ENCODE measurements around the gene NIP7. TPM values are rescaled to one million over a fixed set of nuclear protein-coding genes. Genes with fewer than 3 reads are reported as not detected.
"Not testable (repeated sequence)": the region's sequence is repeated elsewhere in the genome, so short reads cannot be mapped to it uniquely, and the experiment has no call there.

NIP7 gene
- total RNA-seq, 2 experiments from 2014 or later, result 36.0 to 36.7 TPM

DNA sequence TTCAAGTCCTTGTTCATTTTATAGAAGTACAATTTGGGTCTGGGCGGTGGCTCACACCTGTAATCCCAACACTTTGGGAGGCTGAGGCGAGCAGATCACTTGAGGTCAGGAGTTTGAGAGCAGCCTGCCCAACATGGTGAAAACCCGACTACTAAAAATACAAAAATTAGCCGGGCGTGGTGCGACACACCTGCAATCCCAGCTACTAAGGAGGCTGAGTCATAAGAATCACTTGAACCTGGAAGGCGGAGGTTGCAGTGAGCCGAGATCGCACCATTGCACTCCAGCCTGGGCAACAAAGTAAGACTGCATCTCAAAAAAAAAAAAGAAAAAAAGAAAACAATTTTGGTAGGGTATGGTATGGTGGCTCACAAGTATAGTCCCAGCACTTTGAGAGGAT, 20.5 kb downstream of the NIP7 start:
- H3K27ac Mint-ChIP-seq, POLR2A ChIA-PET, H3K4me3 Mint-ChIP-seq: not testable (repeated sequence)

DNA sequence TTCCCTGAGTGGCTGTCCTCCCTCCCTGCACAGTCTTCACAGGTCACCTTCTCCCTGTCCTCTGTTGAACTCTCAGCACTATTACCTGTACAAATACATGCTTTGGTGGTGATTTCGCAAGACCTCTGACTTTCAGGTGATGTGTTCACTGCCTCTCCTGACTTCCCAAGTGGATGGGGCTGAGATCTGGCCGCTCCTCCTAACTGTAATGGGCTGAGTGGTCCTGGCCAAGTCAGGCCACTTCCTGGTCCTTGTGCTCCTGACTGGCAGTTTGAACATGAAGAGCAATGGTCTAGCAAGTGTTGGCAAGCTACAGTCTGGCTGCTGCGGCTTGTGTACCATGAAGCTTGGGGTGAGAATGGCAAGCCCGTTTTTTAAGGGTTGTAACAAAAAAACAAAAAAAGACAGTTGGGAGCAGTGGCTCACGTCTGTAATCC, 23.7 kb downstream of the NIP7 start:
- no peaks in the 10 kb centered on the region for H3K27me3 Mint-ChIP-seq
- ChIA-PET CTCF (no interaction called here), POLR2A (no interaction called here)
- H3K9me3 Mint-ChIP-seq, result no peaks in the 10 kb centered on the region
- peaks cover 48% of the 10 kb centered on the region for H3K36me3 Mint-ChIP-seq (ENCODE audit: low read depth)
- H3K4me1 Mint-ChIP-seq, result peaks cover 2% of the 10 kb centered on the region
- H3K4me3 Mint-ChIP-seq, result no peak overlapping the region
- no peak for DNase-seq
- H3K27ac Mint-ChIP-seq, result no peak overlapping the region

More for the DNA sequence above, 20.5 kb downstream of the NIP7 start:
- H3K27me3 Mint-ChIP-seq, CTCF ChIA-PET, H3K9me3 Mint-ChIP-seq, DNase-seq, H3K4me1 Mint-ChIP-seq: not testable (repeated sequence)
- H3K36me3 Mint-ChIP-seq (ENCODE audit: low read depth), result peaks cover 35% of the 10 kb centered on the region

- no peak for DNase-seq
- Mint-ChIP-seq H3K27me3 (no peaks in the 10 kb centered on the region), H3K27ac (no peak overlapping the region), H3K36me3 (ENCODE audit: low read depth) (peaks cover 54% of the 10 kb centered on the region), H3K4me3 (no peak overlapping the region), H3K4me1 (peaks cover 2% of the 10 kb centered on the region), H3K9me3 (no peaks in the 10 kb centered on the region)
- CTCF ChIA-PET, result no interaction called here
- POLR2A ChIA-PET, result interaction anchor here (0.9 kb wide), 1 partner anchor 24 kb away, joined by 4 read pairs; no protein-coding TSS in a partner anchor
Measured at GRCh38 chr16:69364088-69364487, 24.5 kb downstream of the NIP7 start.

GRCh38 chr16:69365901-69366300, 26.3 kb downstream of the NIP7 start:
- no peak for DNase-seq
- Mint-ChIP-seq H3K36me3 (ENCODE audit: low read depth) (peaks cover 67% of the 10 kb centered on the region), H3K4me1 (peaks cover 6% of the 10 kb centered on the region), H3K27me3 (no peaks in the 10 kb centered on the region), H3K27ac (peak overlapping the region; percentile 8), H3K4me3 (no peak overlapping the region), H3K9me3 (no peaks in the 10 kb centered on the region)
- ChIA-PET POLR2A (interaction anchor here (0.8 to 1.3 kb wide), 3 partner anchors 19 to 26 kb away, joined by 3 to 4 read pairs (median 3); no protein-coding TSS in a partner anchor), CTCF (no interaction called here)

DNA sequence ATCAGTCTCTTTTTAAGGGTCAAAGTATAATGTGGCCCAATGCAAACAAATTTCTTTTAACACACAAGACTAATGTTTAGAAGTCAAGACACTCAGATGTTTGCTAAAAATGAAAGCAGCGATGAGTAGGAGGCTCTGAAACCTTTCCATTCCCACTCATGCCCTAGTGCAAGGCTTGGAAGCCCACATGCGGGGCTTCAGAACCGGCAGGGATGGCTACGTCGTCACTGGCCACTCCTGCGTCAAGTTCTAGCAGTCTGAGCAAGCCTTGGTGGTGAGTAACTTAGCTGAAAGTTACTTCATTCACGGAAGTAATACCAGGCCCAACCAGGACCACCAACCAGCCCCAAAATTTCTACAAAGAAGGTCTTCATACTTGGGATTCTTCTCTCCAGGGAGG, 26.9 kb downstream of the NIP7 start:
- Mint-ChIP-seq H3K36me3 (ENCODE audit: low read depth) (peaks cover 65% of the 10 kb centered on the region), H3K4me1 (peaks cover 7% of the 10 kb centered on the region), H3K27me3 (no peaks in the 10 kb centered on the region), H3K9me3 (no peaks in the 10 kb centered on the region), H3K27ac (no peak overlapping the region), H3K4me3 (no peak overlapping the region)
- ChIA-PET CTCF (no interaction called here), POLR2A (interaction anchor here (1.0 to 1.3 kb wide), 2 partner anchors 20 to 26 kb away, joined by 3 read pairs; no protein-coding TSS in a partner anchor)
- DNase-seq, result no peak

DNA sequence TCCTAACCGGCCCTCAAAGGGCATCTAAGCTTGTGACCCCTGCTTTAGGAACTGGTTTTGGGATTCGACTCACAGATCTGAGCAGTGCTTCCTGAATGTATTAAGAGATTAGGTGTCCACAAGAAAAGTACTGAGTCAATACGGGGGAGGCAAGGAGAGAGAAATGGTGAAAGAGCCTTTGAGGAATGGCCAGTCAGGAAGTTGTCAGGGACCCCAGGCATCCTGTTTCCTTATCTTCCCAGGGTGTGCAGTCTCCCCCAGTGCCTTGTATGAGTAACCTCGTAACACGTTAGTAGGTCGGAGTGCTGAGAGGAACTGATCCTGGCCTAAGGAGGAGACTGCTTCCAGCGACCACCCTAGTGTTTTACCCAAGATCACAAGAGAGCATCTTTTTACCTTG, 28.4 kb downstream of the NIP7 start:
- H3K4me3 Mint-ChIP-seq, result no peak overlapping the region
- no peaks in the 10 kb centered on the region for H3K9me3 Mint-ChIP-seq
- H3K36me3 Mint-ChIP-seq (ENCODE audit: low read depth), result peaks cover 66% of the 10 kb centered on the region
- H3K27me3 Mint-ChIP-seq, result no peaks in the 10 kb centered on the region
- peaks cover 9% of the 10 kb centered on the region for H3K4me1 Mint-ChIP-seq
- ChIA-PET CTCF (no interaction called here), POLR2A (interaction anchor here (0.9 kb wide), 1 partner anchor 29 kb away, joined by 3 read pairs; the partner anchor contains the start of gene COG8)
- no peak for DNase-seq
- H3K27ac Mint-ChIP-seq, result no peak overlapping the region

DNA sequence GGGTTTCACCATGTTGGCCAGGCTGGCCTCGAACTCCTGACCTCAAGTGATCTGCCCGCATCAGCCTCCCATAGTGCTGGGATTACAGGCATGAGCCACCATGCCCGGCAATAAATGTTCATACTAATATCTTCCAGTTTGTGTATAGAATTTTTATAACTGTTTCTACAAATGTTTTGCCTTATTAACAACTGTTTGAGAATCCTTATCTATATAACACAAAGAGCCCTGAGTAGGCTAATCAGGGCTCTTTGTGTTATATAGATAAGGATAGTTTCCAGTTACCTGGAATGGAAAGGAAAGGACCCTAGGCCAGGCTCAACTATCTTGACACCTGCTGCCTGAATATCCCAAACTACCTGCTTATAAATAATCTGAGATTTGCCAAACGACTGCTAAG, 29.3 kb downstream of the NIP7 start:
- no peaks in the 10 kb centered on the region for H3K27me3 Mint-ChIP-seq
- ChIA-PET POLR2A (no interaction called here), CTCF (no interaction called here)
- no peak overlapping the region for H3K27ac Mint-ChIP-seq
- H3K4me1 Mint-ChIP-seq, result peaks cover 9% of the 10 kb centered on the region
- no peaks in the 10 kb centered on the region for H3K9me3 Mint-ChIP-seq
- H3K36me3 Mint-ChIP-seq (ENCODE audit: low read depth), result peaks cover 67% of the 10 kb centered on the region
- DNase-seq, result no peak
- no peak overlapping the region for H3K4me3 Mint-ChIP-seq

DNA sequence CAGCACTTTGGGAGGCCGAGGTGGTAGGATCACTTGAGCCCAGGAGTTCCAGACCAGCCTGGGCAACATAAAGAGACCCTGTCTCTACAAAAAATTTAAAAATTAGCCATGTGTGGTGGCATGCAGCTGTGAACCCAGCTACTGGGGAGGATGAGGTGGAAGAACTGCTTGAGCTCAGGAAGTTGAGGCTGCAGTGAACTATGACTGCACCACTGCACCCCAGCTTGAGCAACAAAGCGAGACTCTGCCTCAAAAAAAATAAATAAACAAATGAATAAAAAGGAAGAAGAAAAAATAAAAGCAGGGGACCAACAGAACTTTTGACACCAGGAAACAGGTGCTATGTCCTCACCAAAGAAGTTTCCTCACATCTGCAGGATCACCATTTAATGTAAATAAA, 32.0 kb downstream of the NIP7 start:
- no peak overlapping the region for H3K4me3 Mint-ChIP-seq
- no peak overlapping the region for H3K27ac Mint-ChIP-seq
- H3K27me3 Mint-ChIP-seq, result no peaks in the 10 kb centered on the region
- H3K9me3 Mint-ChIP-seq, result no peaks in the 10 kb centered on the region
- peaks cover 9% of the 10 kb centered on the region for H3K4me1 Mint-ChIP-seq
- peaks cover 60% of the 10 kb centered on the region for H3K36me3 Mint-ChIP-seq (ENCODE audit: low read depth)
- DNase-seq, result no peak
- ChIA-PET POLR2A (no interaction called here), CTCF (no interaction called here)

GRCh38 chr16:69373019-69373418, 33.4 kb downstream of the NIP7 start:
- Mint-ChIP-seq H3K4me1 (peaks cover 7% of the 10 kb centered on the region), H3K9me3 (no peaks in the 10 kb centered on the region), H3K36me3 (ENCODE audit: low read depth) (peaks cover 52% of the 10 kb centered on the region), H3K27ac (no peak overlapping the region), H3K4me3 (no peak overlapping the region), H3K27me3 (no peaks in the 10 kb centered on the region)
- ChIA-PET POLR2A (interaction anchor here (1.0 kb wide), 1 partner anchor 53 kb away, joined by 3 read pairs; no protein-coding TSS in a partner anchor), CTCF (no interaction called here)
- no peak for DNase-seq

GRCh38 chr16:69376393-69377059, 37.0 kb downstream of the NIP7 start:
- DNase-seq, result no peak
- Mint-ChIP-seq H3K36me3 (ENCODE audit: low read depth) (peaks cover 52% of the 10 kb centered on the region), H3K27ac (no peak overlapping the region), H3K4me3 (no peak overlapping the region), H3K9me3 (no peaks in the 10 kb centered on the region), H3K4me1 (peaks cover 9% of the 10 kb centered on the region), H3K27me3 (no peaks in the 10 kb centered on the region)
- CTCF ChIA-PET, result interaction anchor here (0.6 kb wide), 1 partner anchor 991 kb away, joined by 3 read pairs; no protein-coding TSS in a partner anchor
- POLR2A ChIA-PET, result interaction anchor here (2.0 kb wide), 1 partner anchor 8 kb away, joined by 6 read pairs; no protein-coding TSS in a partner anchor

- no peaks in the 10 kb centered on the region for H3K9me3 Mint-ChIP-seq
- CTCF ChIA-PET, result interaction anchor here (7.7 kb wide), 1 partner anchor 18 kb away, joined by 39 read pairs; no protein-coding TSS in a partner anchor
- H3K36me3 Mint-ChIP-seq (ENCODE audit: low read depth), result peaks cover 54% of the 10 kb centered on the region
- no peak overlapping the region for H3K27ac Mint-ChIP-seq
- no peak overlapping the region for H3K4me3 Mint-ChIP-seq
- H3K4me1 Mint-ChIP-seq, result peaks cover 18% of the 10 kb centered on the region
- H3K27me3 Mint-ChIP-seq, result no peaks in the 10 kb centered on the region
- no peak for DNase-seq
- POLR2A ChIA-PET, result interaction anchor here (0.8 to 1.1 kb wide), 3 partner anchors 38 to 349 kb away, joined by 3 read pairs; no protein-coding TSS in a partner anchor
Measured at GRCh38 chr16:69378036-69378435, 38.5 kb downstream of the NIP7 start.

DNA sequence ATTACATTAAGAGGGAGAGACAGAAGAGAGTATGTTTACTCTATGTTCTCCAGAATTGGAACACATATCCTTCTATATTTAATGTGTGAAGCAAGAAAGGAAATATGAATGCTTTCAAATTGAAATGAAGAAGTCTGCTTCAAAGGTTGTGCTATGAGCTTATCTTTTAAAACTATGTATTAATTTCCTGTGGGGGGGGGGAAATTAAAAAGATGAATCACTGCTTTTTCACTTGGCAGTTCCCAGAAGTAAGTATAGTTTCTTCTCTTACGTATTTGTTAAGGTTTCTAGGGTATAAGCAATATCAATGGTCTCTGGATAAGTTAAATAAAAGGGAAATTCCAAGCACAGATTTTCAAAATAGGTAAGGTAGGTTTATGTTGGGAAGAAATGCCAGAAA, 39.2 kb downstream of the NIP7 start:
- Mint-ChIP-seq H3K27ac (no peak overlapping the region), H3K4me1 (peaks cover 24% of the 10 kb centered on the region), H3K9me3 (no peaks in the 10 kb centered on the region), H3K36me3 (ENCODE audit: low read depth) (peaks cover 57% of the 10 kb centered on the region), H3K4me3 (no peak overlapping the region), H3K27me3 (no peaks in the 10 kb centered on the region)
- CTCF ChIA-PET, result interaction anchor here (7.7 kb wide), 1 partner anchor 18 kb away, joined by 39 read pairs; no protein-coding TSS in a partner anchor
- POLR2A ChIA-PET, result interaction anchor here (0.6 to 1.1 kb wide), 4 partner anchors 38 to 1815 kb away, joined by 3 read pairs; no protein-coding TSS in a partner anchor
- no peak for DNase-seq

DNA sequence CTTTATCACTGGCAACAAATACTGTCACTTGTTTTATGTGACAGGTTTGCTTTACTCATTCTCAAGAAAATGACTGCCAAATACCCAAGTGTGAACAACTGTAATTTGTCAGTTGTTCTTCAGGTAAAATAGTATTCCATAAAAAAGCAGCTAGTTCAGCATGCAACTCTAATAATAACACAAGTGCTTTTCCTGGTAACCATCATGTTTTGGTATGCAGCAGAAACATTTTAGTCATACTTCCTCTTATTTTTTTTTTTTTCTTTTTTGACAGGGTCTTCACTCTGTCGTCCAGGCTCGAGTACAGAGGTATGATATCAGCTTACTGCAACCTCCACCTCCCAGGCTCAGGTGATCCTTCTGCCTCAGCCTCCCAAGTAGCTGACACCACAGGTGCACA, 41.7 kb downstream of the NIP7 start:
- POLR2A ChIA-PET, result interaction anchor here (1.2 to 2.0 kb wide), 3 partner anchors 41 to 373 kb away, joined by 3 to 7 read pairs (median 3); partner anchors contain the start of genes COG8, NIP7 and NOB1
- peaks cover 39% of the 10 kb centered on the region for H3K4me1 Mint-ChIP-seq
- H3K36me3 Mint-ChIP-seq (ENCODE audit: low read depth), result peaks cover 65% of the 10 kb centered on the region
- CTCF ChIA-PET, result interaction anchor here (0.7 to 7.7 kb wide), 3 partner anchors 15 to 84 kb away, joined by 3 to 39 read pairs (median 3); no protein-coding TSS in a partner anchor
- no peak overlapping the region for H3K27ac Mint-ChIP-seq
- H3K4me3 Mint-ChIP-seq, result no peak overlapping the region
- H3K27me3 Mint-ChIP-seq, result no peaks in the 10 kb centered on the region
- H3K9me3 Mint-ChIP-seq, result no peaks in the 10 kb centered on the region
- no peak for DNase-seq
